Measurements from ENCODE around the gene ZNF555. TPM values are rescaled to one million over a fixed set of nuclear protein-coding genes. Genes with fewer than 3 reads are reported as not detected.
"Not testable (repeated sequence)": the region's sequence is repeated elsewhere in the genome, so short reads cannot be mapped to it uniquely, and the experiment has no call there.

ZNF555 gene
- polyA plus RNA-seq, 1 donor, result 13.5 TPM

DNA sequence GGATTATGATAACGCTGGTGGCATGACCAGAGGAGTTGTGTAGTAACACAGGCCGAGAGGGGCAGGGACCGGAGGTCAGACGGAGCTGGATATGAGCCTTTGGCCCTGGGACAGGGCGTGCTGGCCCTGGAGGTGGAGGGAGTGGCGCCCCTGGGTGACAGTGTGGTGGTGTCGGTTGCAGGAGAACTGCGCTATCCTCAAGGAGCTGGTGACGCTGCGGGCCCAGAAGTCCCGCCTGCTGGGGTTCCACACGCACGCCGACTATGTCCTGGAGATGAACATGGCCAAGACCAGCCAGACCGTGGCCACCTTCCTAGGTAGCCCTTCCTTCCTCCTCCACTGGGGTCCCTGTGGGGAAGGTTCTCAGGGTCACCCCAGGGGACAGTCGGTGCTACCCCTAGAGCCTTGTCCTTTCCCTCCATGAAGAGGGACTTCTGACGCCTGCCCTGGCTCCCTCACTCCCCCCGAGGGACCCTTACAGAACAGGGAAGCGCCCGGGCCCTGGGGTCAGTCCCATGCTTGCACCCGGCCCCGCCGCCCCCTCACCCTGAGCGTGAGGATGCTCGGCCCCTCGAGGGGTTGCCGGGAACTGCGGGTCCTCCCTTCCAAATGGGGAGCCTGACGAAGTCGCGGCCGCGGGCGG lies 34.4 kb upstream of the ZNF555 start:
- no peak for DNase-seq

DNA sequence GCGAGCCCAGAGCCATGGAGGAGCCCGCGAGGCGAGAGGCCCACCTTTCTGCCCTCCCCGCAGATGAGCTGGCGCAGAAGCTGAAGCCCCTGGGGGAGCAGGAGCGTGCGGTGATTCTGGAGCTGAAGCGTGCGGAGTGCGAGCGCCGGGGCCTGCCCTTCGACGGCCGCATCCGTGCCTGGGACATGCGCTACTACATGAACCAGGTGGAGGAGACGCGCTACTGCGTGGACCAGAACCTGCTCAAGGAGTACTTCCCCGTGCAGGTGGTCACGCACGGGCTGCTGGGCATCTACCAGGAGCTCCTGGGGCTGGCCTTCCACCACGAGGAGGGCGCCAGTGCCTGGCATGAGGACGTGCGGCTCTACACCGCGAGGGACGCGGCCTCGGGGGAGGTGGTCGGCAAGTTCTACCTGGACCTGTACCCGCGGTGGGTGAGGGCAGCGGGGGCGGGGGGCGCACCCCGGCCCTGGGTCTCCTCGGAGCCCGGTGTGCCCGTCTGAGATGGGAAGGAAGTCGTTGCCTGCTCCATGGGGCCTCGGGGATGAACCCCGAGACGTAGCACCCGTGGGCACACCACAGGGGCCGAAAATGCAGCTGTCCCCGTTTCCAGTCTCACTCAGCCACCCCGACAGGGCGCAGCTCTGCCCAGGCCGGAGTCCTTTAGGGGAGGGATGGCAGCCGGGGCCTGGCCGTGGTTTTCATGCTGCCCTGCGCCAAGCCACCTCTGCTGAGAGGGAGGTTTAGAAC lies 33.7 kb upstream of the ZNF555 start:
- no peak for DNase-seq

DNA sequence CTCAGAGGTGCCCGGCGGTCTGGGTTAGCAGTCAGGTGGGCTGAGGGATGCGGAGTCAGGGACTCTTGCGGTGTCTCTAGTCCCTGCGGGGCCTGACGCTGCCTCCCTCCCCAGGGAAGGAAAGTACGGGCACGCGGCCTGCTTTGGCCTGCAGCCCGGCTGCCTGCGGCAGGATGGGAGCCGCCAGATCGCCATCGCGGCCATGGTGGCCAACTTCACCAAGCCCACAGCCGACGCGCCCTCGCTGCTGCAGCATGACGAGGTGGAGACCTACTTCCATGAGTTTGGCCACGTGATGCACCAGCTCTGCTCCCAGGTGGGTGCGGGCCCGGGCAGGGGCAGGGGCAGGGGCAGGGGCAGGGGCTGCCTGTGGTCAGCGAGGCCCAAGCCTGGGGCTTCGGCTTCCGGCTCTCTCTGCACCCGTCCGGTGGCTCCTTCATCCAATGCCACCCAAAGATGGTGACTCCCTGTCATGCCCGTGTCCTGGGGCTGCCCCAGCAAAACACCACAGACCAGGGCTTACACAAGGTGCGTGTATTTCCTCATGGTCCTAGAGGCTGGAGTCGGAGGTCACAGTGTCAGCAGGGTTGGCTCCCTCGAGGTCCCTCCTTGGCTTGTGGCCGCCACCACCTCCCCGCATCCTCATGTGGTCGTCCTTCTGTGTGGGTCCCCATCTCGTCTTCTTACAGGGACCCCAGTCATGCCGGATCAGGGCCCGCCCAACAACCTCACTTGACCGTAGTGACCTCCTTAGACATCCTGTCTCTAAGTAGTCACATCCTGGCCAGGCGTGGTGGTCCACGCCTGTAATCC lies 32.9 kb upstream of the ZNF555 start:
- DNase-seq, result no peak

DNA sequence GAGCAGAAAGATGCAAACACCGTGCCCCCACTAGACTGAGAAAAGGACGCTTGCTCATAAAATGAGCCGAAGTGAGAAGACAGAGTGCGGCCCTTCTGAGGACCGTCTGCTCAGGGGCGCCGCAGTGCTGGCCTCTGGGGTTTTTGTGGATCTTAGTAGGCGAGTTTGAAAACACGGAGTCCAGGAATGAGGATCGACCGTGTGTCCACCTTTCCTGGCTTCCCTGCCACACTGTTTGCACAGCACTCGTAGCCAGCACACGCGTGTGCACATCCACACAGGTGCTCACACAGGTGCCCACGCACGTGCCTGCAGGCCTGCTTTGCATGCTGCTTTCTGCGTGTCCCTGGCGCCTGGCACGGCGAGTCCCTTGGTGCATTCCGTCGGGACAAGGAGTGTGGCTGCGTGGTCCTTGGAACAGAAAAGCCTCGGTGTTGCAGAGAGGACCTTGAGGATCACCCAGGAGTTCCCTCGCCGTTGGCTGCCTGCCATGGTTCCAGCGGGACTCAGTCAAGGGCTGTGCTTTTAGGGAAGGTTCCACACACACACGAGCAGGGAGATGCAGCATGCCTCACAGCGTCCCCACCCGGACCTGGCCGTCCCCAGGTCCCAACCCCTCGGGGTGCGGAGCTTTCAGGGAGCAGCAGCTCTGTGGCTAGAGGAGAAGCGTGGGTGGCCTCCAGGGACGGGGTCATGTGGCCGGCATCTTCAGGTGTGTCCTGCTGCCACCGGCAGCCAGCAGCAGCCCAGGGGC lies 31.7 kb upstream of the ZNF555 start:
- DNase-seq, result no peak

DNA sequence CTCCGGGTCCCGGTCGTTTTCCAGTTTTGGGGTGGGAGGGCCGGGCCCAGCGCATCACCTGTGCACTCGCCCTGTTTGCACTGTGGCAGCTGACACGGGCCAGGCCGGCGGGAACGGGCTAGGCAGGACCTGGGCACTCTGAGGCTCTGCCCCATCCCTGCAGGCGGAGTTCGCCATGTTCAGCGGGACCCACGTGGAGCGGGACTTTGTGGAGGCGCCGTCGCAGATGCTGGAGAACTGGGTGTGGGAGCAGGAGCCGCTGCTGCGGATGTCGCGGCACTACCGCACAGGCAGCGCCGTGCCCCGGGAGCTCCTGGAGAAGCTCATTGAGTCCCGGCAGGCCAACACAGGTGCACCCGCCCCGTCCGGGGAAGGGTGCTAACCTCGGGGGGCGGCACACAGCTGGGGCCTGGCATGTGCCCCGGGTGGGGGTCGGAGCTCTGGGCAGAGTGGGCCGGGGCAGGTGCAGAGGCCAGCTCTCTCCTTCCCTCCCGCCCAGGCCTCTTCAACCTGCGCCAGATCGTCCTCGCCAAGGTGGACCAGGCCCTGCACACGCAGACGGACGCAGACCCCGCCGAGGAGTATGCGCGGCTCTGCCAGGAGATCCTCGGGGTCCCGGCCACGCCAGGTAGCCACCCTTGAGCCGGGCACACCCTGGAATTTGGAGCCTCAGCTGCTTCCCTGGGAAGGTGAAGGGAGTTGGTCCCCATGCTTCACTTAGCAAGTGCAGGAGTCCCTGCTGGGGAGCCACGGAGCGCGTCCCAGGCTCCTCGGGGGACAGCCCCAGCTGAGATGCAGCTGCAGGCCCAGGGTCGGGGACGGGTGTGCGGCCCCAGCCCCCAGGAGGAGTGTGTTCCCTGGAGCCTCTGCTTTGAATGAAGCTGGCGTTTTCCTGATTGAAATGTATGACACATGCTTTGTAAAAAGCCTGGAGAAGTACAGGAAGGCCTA lies 30.9 kb upstream of the ZNF555 start:
- DNase-seq, result no peak

DNA sequence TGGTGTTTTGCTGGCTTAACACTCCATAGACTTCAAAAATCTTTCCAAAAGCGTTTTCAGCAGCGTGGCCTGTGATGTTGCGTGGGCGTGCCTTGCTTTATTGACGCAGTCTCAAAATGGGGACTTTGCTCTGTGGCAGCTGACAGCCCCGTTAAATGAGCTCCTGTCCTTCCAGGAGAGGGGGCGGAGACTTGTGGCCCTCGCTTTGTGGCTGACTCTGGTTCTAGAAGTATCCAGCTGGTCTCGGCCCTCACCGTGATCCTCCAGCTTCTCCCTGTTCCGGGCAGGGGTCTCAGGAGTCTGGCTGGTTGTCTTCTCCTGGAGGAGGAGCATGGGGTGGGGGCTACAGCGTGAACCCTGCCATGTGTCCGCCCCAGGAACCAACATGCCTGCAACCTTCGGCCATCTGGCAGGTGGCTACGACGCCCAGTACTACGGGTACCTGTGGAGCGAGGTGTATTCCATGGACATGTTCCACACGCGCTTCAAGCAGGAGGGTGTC lies 30.0 kb upstream of the ZNF555 start:
- DNase-seq, result no peak

DNA sequence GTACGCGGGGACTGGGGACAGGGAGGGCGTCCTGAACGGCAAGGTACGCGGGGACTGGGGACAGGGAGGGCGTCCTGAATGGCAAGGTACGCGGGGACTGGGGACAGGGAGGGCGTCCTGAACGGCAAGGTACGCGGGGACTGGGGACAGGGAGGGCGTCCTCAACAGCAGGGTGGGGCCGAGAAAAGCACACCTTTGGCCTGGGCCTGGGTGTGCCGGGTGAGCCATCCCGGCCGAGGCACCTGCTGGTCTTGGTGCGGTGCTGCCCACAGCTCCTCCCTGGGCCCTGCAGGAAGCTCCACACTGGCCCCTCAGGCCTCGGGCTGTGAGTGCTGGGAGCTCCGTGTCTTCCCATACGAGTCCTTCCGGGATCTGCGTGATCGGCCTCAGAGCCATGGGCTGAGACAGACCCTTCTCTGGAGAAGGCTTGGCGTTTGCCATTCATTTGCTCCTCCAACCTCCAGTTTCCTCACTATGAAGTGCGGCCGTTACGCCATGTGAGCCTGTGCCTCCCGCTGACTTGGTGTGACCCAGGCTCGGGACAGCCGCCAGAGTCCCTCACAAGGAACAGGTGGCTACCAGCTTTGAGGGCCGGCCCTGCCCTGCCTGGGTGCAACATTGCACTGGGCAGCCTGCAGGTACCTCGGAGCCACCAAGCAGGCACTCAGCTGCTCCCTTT lies 29.4 kb upstream of the ZNF555 start:
- DNase-seq, result no peak

DNA sequence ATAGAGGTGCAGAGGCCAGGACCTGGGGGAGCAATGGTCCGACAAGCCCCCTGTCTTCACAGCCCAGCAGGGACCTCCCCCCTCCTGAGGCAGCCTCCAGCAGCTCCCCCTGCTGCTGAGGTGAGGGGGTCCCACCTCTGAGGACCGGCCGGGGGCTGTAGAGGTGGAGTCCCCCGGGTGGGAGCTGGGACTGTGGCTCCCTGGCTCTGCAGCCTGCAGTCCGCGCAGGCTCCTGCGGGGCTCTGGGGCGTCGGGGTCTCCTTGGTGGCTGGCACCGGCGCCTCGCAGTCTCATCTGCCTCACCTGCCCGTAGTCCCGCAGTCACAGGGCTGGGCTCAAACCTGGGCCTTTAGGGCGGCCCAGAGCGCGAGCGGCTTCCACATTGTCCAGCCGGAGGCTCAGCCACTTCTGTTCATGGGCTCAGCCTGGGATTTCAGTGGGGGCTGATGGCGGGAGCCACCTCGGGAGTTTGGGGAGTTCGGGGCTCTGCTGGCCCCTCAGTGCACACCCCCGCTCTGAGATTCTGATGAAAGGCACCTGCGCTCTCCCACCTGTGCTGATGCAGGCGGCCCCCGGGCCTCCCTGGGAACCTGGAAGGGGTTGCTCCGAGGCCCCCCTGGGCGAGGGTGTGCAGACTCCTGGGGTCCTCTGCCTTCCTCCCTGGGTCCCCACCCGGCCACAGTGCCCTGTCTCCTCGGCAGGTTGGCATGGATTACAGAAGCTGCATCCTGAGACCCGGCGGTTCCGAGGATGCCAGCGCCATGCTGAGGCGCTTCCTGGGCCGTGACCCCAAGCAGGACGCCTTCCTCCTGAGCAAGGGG lies 28.7 kb upstream of the ZNF555 start:
- DNase-seq, result no peak

DNA sequence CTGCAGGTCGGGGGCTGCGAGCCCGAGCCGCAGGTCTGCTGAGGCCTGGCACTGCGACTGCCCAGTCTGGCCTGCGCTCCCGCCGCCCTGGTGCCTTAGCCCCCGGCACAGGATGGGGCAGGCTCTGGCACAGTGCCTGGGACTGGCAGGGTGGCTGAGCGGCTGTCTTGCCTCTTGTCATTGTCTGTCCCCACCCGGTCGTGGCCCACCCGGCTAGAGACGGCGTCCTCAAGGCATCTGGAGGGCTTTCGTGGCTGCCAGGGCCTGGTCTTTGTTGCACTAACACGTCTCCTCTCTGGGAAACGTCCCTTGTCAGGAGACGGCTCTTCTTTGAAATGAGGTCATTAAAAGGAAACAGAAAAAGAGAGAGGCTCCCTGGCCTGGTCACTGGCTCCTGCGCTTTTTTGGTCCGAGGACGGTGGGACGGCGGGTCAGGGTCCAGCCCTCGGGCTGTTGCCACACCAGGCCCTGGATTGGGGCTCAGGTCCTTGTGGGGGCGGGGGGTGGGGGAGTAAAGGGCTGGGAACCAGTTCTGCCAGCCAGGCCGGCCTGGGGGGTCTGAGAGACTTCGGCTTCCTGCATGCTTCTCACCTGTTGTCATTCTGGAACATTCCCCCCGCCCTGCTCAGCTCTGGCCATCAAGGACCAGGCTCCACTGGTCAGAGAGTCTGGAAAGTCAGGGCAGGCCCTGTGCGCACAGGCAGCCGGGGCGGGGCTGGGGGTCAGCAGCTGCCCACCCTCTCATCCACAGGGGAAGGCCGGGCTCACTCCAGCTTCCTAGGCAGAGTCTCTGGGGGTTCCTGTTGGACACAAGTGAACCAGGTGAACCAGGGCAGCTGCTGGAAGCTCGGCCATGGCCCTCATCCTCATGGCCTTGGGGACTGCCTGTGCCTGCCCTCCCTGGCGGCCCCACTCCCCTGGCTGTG lies 27.8 kb upstream of the ZNF555 start:
- no peak for DNase-seq

DNA sequence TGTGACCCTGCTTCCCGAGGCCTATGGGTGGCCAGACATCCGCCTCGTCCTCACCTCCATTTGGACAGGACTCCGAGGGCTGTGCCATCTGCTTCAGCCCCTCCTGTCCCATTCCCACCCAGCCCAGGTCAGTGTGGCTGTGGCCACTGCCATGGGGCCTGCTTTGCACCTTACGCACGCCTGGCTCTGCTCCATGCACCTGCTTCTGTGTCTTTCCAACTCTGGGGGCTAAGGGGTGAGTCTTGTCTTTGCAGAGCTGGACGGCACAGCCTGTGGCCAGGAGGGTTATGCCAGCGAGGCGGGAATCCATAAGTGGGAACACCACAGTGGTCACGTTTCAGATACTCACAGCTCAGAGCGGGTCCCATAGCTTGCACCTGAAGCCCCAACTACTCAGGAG lies 26.8 kb upstream of the ZNF555 start:
- no peak for DNase-seq

DNA sequence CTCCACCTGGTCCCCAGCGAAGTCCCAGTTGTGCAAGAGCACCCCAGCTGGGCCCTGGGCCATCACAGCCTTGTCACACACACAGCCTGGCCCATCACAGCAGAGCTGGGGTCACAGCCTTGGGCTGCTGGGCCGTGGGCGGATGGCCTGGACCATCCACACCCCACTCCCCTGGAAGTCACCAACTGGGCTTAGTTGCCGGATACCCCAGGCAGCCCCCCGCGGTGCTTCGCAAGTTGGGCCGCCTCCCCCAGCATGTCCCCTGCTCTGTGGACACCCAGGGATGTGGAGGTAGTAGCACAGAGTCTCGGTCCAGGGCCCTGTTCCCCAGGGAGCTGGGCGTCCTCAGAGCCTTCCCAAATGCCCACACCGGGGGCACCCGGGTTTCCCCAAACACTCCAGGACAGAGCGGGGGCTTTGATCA lies 26.1 kb upstream of the ZNF555 start:
- DNase-seq, result no peak

DNA sequence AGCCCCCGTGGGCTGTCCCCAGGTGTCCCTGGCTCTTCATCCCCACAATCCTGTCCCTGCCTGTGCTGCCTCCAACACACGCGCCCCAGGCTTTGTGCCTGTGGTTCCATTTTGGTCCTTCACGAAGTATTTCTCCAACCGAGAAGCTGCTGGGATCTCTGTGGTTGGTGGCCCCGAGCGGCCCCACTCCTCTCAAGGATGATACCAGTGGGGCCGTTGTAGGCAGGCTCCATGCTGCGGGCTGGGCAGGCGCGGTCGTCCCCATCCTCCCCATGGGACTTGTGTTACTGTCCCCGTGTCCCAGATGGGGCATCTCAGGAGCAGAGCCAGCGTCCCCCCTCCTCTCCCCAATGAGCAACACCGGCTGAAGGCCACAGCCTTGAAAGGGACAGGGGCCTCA lies 25.4 kb upstream of the ZNF555 start:
- no peak for DNase-seq

DNA sequence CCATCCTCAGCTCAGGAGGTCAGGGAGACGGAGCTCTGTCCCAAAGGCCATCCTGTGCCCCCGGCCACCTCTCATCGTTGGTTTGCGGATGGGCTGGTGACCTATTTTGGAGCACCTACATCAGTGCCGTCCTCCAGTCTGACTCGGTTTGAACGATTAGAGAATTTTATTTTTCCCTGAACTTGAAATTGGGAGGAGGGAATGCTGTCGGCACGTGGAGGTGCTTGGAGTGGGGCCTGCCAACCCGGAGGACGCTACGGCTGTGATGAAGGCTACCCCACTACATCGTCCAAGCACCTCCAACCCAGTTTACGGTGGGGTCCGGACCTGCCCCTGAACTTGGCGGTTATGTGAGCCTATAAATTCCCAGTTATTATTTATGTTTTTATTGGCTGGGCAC lies 24.6 kb upstream of the ZNF555 start:
- DNase-seq, result no peak

DNA sequence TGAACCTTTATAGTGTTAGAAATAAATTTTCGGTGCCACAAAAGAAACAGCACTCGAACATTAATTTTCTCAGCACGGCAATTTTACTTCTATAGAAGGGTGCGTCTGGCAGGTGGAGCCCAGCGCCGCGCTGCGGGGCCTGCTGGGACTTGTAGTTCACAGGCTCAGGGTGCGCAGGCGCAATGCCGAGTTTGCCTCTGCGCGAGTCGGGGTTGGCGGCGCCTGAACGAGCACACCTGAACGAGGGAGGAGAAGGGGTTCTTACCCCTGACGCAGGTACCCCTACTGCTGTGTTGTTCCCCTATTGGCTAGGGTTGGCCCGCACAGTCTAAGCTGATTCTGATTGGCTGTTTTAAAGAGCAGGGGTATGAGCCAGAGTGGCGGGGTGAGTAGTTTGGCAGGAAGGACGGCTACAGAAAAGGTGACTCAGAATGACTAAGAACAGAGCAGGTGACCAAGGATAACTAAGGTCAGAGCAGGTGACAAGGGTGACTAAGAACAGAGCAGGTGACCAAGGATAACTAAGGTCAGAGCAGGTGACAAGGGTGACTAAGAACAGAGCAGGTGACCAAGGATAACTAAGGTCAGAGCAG lies 23.9 kb upstream of the ZNF555 start:
- not testable (repeated sequence) for DNase-seq

DNA sequence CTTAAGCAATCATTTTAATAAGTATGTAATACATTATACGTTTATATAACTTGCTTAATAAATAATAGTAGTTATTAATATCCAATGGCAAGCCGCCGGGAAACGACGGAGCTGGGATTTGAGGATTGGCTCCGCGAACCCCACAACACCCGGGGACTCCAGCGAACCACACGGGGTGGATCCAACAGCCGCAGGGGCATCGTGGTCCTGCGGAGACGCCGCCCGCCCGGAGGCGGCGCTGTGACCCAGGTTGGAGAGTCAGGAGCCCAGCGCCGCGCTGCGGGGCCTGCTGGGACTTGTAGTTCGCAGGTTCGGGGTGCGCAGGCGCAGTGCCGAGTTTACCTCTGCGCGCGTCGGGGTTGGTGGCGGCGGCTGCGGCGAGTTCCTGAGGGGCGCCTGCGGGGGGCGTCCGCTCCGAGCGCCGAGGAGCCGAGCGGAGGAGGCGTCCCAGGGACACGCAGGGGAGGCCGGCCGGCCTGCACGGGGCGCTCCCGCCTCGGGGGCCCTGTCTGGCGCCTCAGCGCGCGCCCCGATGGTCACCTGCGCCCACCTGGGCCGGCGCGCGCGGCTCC lies 21.6 kb upstream of the ZNF555 start, which contains the start of gene ZNF554:
TSS of gene ZNF554 (plus strand) at position 329 of the 572 bp plus-strand sequence. CDS start at position 533, 204 bp downstream.
- DNase-seq, result peak; percentile 95

DNA sequence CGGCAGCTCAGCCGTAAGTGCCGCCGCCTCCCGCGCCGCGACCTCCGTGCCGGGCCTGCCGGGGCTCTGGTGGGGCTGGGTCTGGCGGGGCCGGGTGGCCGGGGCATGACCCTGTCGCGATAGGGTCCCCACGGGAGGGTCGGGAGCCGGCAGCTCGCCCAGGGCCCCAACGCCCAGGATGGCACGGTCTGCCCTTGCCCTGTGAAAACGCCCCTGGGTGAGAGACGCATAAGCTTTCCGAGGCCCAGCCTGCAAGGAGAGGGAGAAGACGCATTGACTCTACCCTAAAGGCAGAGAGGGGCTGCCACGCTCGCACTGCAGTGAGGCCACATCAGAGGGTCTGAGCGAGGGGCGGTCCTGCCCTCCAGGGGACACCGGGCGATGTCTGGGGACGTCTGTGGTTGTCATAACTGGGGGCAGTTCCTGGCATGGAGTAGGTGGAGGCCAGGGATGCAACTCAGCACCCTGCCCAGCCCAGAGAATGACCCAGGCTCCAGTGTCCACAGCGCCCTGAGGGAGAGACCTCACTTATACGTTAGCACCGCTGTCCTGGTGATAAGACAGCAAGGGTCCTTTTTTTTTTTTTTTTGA lies 21.1 kb upstream of the ZNF555 start:
- peak; percentile 4 for DNase-seq

DNA sequence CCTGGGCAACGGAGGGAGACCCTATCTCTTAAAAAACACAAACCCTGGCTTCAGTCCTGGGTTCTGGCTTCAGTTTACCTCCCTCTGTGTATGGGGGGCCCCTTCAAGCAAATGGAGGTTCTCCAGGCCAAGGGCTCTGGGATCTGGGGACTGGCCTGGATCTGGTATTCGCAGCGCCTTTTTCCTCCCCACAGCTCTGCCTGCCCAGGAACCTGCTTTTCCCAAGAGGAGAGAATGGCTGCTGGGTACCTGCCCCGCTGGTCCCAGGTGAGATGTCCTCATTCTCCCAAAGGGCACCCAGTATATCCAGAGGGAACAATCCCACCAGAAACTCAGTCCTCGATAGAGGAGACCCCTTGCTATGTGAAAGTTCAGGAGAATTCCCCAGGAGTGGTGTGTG lies 18.4 kb upstream of the ZNF555 start:
- DNase-seq, result no peak

Data from left kidney (tissue), 2 donors.